Left cardiac atrium (tissue), 4 donors: Measurements from ENCODE around the gene SPON1. TPM values are rescaled to one million over a fixed set of nuclear protein-coding genes. Genes with fewer than 3 reads are reported as not detected.
"Not testable (repeated sequence)": the region's sequence is repeated elsewhere in the genome, so short reads cannot be mapped to it uniquely, and the experiment has no call there.

Experiments used
- ATAC-seq, 2 donors: fragments of 200-7000 bp; cut with Tn5 transposase; one replicate each; pipeline ENCODE4 v1.9.1; 2020; ENCODE audit warnings: mild to moderate bottlenecking in 2 of 2, moderate library complexity in 2 of 2
- DNase-seq: peaks from one replicate; pipeline ENCODE4 v3.0.0-alpha.2; 2020
- intact Hi-C, 2 donors: fragments of 100-400 bp; cut with DNase I; formaldehyde crosslinking; loops; one replicate each; pipeline versions ENCODE4 v1.14.1 to v1.15.1; 2022 to 2023
- long read RNA-seq: library from polyadenylated mRNA; unstranded; transcript quantifications from one replicate; pipeline ENCODE4 v2.0.0, GENCODE V29; 2021
- total RNA-seq, 2 donors: library from RNA; stranded (reverse); fragmentation: NEBNext Ultra II Directional; extraction: Animal tissue kit (Norgen Biotek cat#: 25700); gene quantifications; one replicate each; pipeline ENCODE4 v1.2.1, GENCODE V29; 2021
- donor health status: DM: no; HTN: yes; CAD: no.
- donor health status: DM: no; HTN: yes; CAD: no; lungs with severe emphysema.
- donor health status: DM: yes; HTN: yes; CAD: no.
- donor health status: Dilated cardiomyopathy.

The SPON1 gene
- 10 to 100 TPM; 21.1 to 23.4 TPM for total RNA-seq
- long read RNA-seq, full-length matches to known transcripts: 10 of 11 reads
- long read RNA-seq, partial matches to known transcripts: 1 of 11 reads
- long read RNA-seq, other reads (novel, unspliced or antisense): 0 of 11 reads

GRCh38 chr11:13962562-13963168 is at the start of gene SPON1:
Gene SPON1, plus strand, starts transcription at chr11:13962723. Its CDS starts 182 bp downstream, at chr11:13962905.
- DNase-seq (peak; percentile 51), ATAC-seq (peak; percentile 83 to 86)
- intact Hi-C loops: loop anchor here in 1 of 2 donors (10.0 kb wide), 1 partner anchor 182 kb away; no protein-coding TSS in a partner anchor

- ATAC-seq: no peak
- intact Hi-C loops: no loop called here
- no peak for DNase-seq
Measured at GRCh38 chr11:13917264-13917663, 45.3 kb upstream of the SPON1 start.

GRCh38 chr11:13917904-13918303 is 44.6 kb upstream of the SPON1 start:
- no peak for ATAC-seq

GRCh38 chr11:13920756-13921155 is 41.8 kb upstream of the SPON1 start:
- intact Hi-C loops: no loop called here
- DNase-seq (no peak), ATAC-seq (no peak)

More at GRCh38 chr11:13917904-13918303, 44.6 kb upstream of the SPON1 start:
- intact Hi-C loops: no loop called here
- DNase-seq: no peak

- ATAC-seq: no peak
- intact Hi-C loops: no loop called here
- DNase-seq: no peak
Measured at GRCh38 chr11:13921545-13921944, 41.0 kb upstream of the SPON1 start.

- intact Hi-C loops: no loop called here
- DNase-seq: no peak
- no peak for ATAC-seq
Measured at GRCh38 chr11:13923182-13923581, 39.3 kb upstream of the SPON1 start.

GRCh38 chr11:13923716-13924650 is 38.5 kb upstream of the SPON1 start:
- intact Hi-C loops: no loop called here
- ATAC-seq (peak in 1 of 2 donors; percentile 38), DNase-seq (no peak)

- ATAC-seq (peak in 1 of 2 donors; percentile 61), DNase-seq (no peak)
- intact Hi-C loops: no loop called here
Measured at GRCh38 chr11:13924801-13925327, 37.7 kb upstream of the SPON1 start.

GRCh38 chr11:13926366-13926765 is 36.2 kb upstream of the SPON1 start:
- intact Hi-C loops: not testable (repeated sequence)

GRCh38 chr11:13926981-13927380 is 35.5 kb upstream of the SPON1 start:
- ATAC-seq: no peak
- intact Hi-C loops: no loop called here
- no peak for DNase-seq

More at GRCh38 chr11:13926366-13926765, 36.2 kb upstream of the SPON1 start:
- DNase-seq, ATAC-seq: not testable (repeated sequence)

- intact Hi-C loops: no loop called here
- no peak for ATAC-seq
- no peak for DNase-seq
Measured at GRCh38 chr11:13927481-13927880, 35.0 kb upstream of the SPON1 start.

- DNase-seq (no peak), ATAC-seq (peak in 1 of 2 donors; percentile 81)
- intact Hi-C loops: no loop called here
Measured at GRCh38 chr11:13928566-13929251, 33.8 kb upstream of the SPON1 start.

GRCh38 chr11:13929395-13929891 is 33.1 kb upstream of the SPON1 start:
- DNase-seq: no peak
- ATAC-seq: peak in 1 of 2 donors; percentile 27
- intact Hi-C loops: no loop called here

GRCh38 chr11:13931356-13931755 is 31.2 kb upstream of the SPON1 start:
- ATAC-seq (no peak), DNase-seq (no peak)
- intact Hi-C loops: no loop called here

- not testable (repeated sequence) for ATAC-seq
Measured at GRCh38 chr11:13937154-13937553, 25.4 kb upstream of the SPON1 start.

GRCh38 chr11:13938829-13939228 is 23.7 kb upstream of the SPON1 start:
- DNase-seq, ATAC-seq, intact Hi-C loops: not testable (repeated sequence)

More at GRCh38 chr11:13937154-13937553, 25.4 kb upstream of the SPON1 start:
- DNase-seq, intact Hi-C loops: not testable (repeated sequence)

- intact Hi-C loops: no loop called here
- ATAC-seq (no peak), DNase-seq (no peak)
Measured at GRCh38 chr11:13939961-13940906, 22.3 kb upstream of the SPON1 start.

- intact Hi-C loops: no loop called here
- no peak for DNase-seq
Measured at GRCh38 chr11:13940907-13941256, 21.6 kb upstream of the SPON1 start.

More at GRCh38 chr11:13940907-13941256, 21.6 kb upstream of the SPON1 start:
- ATAC-seq: no peak
